ENCODE results near the gene MORN5. TPM values are rescaled to one million over a fixed set of nuclear protein-coding genes. Genes with fewer than 3 reads are reported as not detected.

Gene MORN5
- total RNA-seq, 2 donors from 2014 or later: not detected

DNA sequence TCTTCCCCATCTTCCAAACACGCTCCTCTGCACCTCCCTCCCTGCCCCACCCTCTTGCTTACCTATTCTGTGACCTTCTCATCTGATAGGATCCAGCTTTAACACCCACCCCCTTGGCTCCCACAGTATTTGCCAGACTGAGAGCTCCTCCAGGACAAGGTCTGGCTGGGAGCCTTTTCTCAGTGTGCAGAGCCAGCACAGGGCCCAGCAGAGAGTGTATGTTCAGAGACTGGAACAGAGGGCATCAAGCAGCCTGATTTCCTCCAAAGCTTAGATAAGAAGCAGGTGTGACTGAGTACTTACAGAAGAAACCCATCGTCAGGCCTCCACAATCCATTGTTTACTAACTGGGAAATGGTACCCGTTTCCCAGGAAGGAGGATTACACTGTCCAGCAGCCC, 42.4 kb downstream of the MORN5 start:
- H3K36me3 ChIP-seq: no peaks in the 10 kb centered on the region

DNA sequence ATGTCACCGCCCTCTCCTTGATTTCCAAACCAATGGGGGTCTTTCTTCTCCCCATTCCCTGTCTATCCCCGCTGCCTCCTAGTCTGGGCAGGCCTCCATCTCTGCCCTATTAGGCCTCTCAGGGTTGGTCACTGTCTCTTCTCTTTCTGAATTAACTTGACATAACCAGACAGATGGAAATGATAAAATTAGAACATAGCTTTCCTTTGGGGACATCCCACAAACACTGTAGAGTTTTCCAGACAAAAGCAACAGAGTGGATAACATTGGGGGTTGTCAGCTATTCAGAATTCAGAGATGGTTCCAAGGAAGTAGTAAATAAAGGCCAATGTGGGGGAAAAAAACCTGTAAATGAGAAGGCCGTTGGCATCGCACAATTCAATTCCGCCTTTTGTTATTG, 44.3 kb downstream of the MORN5 start:
- no peaks in the 10 kb centered on the region for H3K36me3 ChIP-seq
- H3K27ac ChIP-seq: no peak overlapping the region
- H3K4me3 ChIP-seq: no peak overlapping the region
- no peaks in the 10 kb centered on the region for H3K27me3 ChIP-seq (replicated peaks; ENCODE audit: insufficient read depth)
- TF ChIP-seq, protein P1, sequence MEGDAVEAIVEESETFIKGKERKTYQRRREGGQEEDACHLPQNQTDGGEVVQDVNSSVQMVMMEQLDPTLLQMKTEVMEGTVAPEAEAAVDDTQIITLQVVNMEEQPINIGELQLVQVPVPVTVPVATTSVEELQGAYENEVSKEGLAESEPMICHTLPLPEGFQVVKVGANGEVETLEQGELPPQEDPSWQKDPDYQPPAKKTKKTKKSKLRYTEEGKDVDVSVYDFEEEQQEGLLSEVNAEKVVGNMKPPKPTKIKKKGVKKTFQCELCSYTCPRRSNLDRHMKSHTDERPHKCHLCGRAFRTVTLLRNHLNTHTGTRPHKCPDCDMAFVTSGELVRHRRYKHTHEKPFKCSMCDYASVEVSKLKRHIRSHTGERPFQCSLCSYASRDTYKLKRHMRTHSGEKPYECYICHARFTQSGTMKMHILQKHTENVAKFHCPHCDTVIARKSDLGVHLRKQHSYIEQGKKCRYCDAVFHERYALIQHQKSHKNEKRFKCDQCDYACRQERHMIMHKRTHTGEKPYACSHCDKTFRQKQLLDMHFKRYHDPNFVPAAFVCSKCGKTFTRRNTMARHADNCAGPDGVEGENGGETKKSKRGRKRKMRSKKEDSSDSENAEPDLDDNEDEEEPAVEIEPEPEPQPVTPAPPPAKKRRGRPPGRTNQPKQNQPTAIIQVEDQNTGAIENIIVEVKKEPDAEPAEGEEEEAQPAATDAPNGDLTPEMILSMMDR (IDR thresholded peaks at IDR 0.05): no peak
- ATAC-seq (ENCODE audit: insufficient number of reproducible peaks, low FRiP score, low read depth) (no peak), DNase-seq (ENCODE audit: low spot score) (no peak)
- H3K9me3 ChIP-seq: no peaks in the 10 kb centered on the region
- H3K4me1 ChIP-seq (ENCODE audit: control insufficient read depth in 1 of 2, low read depth in 2 of 2): no peaks in the 10 kb centered on the region

More for the DNA sequence above, 42.4 kb downstream of the MORN5 start:
- Histone ChIP-seq H3K27me3 (replicated peaks; ENCODE audit: insufficient read depth) (no peaks in the 10 kb centered on the region), H3K9me3 (no peaks in the 10 kb centered on the region), H3K4me1 (ENCODE audit: control insufficient read depth in 1 of 2, low read depth in 2 of 2) (no peaks in the 10 kb centered on the region), H3K4me3 (no peak overlapping the region), H3K27ac (no peak overlapping the region)
- TF ChIP-seq, protein P1 (IDR thresholded peaks at IDR 0.05): no peak
- DNase-seq (ENCODE audit: low spot score): no peak
- ATAC-seq (ENCODE audit: insufficient number of reproducible peaks, low FRiP score, low read depth): no peak

DNA sequence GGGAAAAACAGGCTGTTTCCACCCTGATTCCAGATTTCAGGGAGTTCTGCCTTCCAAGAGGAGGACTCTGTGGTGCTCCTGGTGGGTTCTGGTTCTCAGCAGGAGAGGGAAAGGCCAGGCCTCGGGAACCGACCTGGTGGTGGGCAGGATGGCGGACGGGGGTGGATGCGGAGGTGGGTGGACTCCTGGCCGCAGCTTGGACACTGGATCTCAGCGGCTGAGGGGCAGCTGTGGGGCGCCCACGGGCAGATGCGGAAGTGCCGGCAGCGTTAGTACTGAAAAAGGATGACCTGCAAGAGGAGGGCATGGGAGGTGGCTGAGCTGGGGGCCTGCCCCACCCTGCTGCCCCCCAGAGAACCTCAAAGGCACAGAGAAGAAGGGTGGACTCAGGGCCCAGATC, 44.8 kb downstream of the MORN5 start:
- H3K27me3 ChIP-seq (replicated peaks; ENCODE audit: insufficient read depth): no peaks in the 10 kb centered on the region
- no peaks in the 10 kb centered on the region for H3K9me3 ChIP-seq
- ATAC-seq (ENCODE audit: insufficient number of reproducible peaks, low FRiP score, low read depth) (no peak), DNase-seq (ENCODE audit: low spot score) (no peak)
- TF ChIP-seq, protein P1 (IDR thresholded peaks at IDR 0.05): no peak
- H3K36me3 ChIP-seq: no peaks in the 10 kb centered on the region
- no peak overlapping the region for H3K27ac ChIP-seq
- no peak overlapping the region for H3K4me3 ChIP-seq
- H3K4me1 ChIP-seq (ENCODE audit: control insufficient read depth in 1 of 2, low read depth in 2 of 2): no peaks in the 10 kb centered on the region

DNA sequence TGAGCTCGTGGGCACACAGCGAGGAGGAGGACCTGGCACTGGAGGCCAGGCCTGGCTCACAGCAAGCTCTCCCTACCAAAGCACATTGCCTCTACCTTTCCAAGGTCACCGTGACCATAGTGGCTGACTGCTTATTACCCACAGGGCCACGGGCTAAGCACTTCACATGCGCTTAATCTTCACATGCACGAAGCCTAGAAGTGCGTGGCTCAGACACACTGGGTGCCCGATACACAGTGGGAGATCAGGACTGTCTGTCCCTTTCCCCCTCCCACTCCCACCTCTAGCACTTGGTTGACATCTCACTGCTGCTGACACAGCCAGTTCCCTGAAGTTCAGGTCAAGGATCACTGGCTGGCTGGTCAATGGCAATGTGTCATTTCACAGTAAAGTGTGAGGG, 45.5 kb downstream of the MORN5 start:
- Histone ChIP-seq H3K27ac (no peak overlapping the region), H3K36me3 (no peaks in the 10 kb centered on the region), H3K27me3 (replicated peaks; ENCODE audit: insufficient read depth) (no peaks in the 10 kb centered on the region), H3K4me1 (ENCODE audit: control insufficient read depth in 1 of 2, low read depth in 2 of 2) (no peaks in the 10 kb centered on the region), H3K4me3 (no peak overlapping the region), H3K9me3 (no peaks in the 10 kb centered on the region)
- ATAC-seq (ENCODE audit: insufficient number of reproducible peaks, low FRiP score, low read depth) (no peak), DNase-seq (ENCODE audit: low spot score) (no peak)
- TF ChIP-seq, protein P1 (IDR thresholded peaks at IDR 0.05): no peak

DNA sequence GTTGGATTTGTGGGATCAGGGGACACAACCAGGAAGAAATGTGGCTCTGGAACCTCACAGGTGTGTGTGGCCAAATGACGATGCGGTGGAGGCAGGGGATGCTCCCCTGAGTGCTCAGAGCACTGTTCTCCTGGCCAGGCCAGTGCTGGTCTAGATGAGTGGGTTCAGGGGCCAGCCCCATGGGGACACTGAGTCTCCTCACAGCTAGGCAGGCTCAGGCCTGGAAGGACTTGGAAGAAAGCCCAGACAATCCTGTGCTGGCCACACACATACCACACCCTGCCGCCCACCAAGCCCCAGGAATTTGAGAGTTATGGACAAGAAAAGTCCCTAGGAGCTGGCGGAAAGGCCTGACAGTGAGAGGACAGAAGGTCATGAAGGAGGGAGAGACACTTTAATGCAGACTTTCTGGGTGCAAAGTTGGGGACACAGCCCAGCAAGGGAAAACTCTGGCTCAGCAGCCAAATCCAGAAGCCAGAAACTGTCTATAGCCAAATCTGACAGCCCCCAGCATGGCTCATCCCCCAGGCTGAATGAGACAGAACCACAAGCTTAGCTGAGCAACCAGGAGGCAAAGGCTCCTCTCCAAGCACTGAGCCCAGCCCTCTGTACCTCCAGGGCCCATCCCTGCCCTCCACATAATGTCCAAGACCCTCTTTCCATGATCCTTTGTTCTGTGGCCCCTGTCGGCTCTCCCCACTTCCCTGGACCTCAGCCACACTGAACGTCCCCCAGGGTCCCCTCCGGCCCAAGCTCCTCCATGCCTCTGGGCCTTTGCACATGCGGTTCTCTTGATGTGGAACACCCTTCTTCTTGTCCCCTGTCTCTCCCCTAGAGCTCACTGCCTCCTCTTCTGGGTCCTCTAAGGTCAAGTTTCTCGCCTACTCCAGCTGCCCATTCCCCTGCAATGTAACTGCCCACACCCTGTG, 46.7 kb downstream of the MORN5 start:
- H3K4me3 ChIP-seq: no peak overlapping the region
- DNase-seq (ENCODE audit: low spot score) (no peak), ATAC-seq (ENCODE audit: insufficient number of reproducible peaks, low FRiP score, low read depth) (no peak)
- no peaks in the 10 kb centered on the region for H3K27me3 ChIP-seq (replicated peaks; ENCODE audit: insufficient read depth)
- TF ChIP-seq, protein P1 (IDR thresholded peaks at IDR 0.05): no peak
- no peaks in the 10 kb centered on the region for H3K4me1 ChIP-seq (ENCODE audit: control insufficient read depth in 1 of 2, low read depth in 2 of 2)
- no peaks in the 10 kb centered on the region for H3K9me3 ChIP-seq
- H3K36me3 ChIP-seq: no peaks in the 10 kb centered on the region
- H3K27ac ChIP-seq: no peak overlapping the region

Measured in thoracic aorta (tissue), 2 donors.